LoVo (cell line): ENCODE measurements around the gene ROCK1.

Experiments used
- DNase-seq: peaks from one replicate; pipeline ENCODE4 v3.0.0-alpha.2; 2016; ENCODE audit warnings: low spot score

Gene ROCK1

DNA sequence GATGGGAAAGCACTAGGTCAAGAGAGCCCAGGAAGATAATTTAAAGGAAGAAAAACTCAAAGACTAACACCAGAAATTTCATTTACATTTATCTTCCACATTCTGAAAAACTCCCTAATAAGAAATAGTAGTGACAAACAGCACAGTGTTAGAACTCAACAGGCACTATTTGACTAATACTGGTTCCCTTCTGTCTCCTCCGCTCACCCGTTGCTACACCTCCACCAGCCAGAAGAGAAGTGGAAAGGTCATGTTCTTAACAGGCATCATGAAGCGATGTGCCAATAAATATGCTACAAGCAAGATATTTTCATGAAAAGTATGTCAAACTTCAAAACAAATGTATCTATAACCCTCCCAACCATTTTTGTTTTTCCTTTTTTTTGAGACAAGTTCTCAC lies 5.7 kb downstream of the ROCK1 start:
- no peak for DNase-seq

DNA sequence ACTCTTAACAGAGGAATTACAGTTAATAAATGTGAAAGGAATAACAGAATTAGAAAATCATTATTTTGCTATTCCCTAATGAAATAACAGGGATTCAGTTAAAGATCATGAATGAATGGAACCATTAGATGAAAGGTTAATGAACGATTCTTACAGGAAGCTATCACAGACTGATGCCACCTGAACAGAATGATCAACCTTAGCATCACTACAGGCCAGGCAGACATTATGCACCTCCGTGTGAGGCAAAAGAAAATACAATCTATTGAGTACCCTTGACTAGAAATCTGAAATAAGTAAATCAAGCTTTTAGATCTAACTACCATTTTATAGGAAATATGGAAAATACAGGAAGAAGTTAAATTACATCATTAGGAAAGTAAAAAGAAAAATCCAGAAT lies 10.4 kb downstream of the ROCK1 start:
- no peak for DNase-seq

DNA sequence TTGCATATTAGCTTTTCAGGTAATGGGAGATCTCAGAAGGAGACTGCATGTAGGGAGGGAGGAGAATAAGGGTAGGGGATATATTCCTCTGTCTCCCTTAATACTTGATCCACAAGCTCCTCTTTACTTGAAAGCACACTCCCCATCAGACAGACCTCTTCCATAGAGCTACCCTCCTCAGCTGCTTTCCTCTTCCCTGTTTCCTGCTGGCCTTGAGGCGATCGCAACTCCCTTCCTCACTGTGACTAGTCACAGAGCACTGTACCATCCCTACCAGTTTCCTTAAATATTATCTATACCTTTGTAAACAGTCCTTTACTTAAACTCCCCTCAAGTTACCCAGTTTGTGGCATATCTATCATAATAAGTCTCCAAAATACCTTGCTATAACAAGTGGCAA lies 10.9 kb downstream of the ROCK1 start:
- DNase-seq = no peak

DNA sequence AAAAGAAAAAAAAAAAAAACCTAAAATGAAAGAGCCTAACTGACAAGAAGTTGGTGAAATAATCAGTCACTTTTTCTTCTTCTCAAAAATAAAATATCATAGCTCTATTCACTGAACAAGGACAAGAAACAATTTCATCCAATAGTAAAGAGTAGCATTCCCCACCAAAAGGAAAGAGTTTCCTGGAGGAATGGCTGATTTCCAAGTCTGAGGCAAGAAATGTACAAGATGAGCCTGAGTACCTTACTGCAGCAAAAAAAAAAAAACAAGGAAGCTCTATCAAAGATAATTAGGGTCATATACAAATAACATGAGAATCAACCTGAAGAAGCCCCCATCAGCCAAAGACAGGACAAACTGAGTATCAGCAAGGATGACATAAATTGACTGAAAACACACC lies 11.5 kb downstream of the ROCK1 start:
- DNase-seq = no peak

GRCh38 chr18:21099442-21099841 lies 12.2 kb downstream of the ROCK1 start:
- no peak for DNase-seq

DNA sequence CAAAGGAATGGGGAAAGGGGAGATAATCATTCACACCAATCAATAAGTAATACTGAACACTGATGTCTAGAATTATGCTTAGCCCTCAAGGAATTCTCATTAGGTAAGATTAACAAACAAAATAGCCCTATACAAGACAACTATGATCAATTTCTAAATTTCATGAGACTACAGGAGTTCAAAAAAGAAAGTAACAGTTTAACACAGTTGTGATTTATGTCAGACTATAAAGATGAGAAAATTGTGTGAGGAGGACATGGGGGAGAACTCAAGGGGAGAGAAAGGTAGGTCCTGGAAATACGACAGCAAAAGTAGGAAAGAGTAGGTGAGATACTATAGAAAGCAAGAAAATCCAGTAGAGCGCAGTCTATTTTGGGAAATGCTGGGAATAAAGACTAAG lies 14.9 kb downstream of the ROCK1 start:
- DNase-seq = no peak

GRCh38 chr18:21093133-21093532 lies 18.5 kb downstream of the ROCK1 start:
- DNase-seq = no peak

DNA sequence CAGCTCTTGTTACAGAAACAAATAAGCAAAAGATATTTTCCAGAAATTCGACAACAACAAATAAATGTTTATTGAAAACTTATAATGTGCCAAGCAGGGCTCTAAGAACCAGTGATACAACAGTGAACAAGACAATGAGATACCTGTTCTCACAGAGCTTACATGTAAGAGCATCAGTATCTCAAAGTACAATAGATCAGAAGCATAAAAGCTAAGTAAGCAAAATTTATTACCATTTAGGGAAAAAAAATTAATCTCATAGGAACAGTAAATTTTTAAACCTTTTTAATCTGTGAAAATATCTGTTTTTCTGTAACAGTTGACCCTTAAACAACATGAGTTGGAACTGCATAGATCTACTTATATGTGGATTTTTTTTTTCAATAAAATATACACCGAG lies 20.9 kb downstream of the ROCK1 start:
- no peak for DNase-seq

- DNase-seq = no peak
Measured at GRCh38 chr18:21085579-21086166, 25.9 kb downstream of the ROCK1 start.

DNA sequence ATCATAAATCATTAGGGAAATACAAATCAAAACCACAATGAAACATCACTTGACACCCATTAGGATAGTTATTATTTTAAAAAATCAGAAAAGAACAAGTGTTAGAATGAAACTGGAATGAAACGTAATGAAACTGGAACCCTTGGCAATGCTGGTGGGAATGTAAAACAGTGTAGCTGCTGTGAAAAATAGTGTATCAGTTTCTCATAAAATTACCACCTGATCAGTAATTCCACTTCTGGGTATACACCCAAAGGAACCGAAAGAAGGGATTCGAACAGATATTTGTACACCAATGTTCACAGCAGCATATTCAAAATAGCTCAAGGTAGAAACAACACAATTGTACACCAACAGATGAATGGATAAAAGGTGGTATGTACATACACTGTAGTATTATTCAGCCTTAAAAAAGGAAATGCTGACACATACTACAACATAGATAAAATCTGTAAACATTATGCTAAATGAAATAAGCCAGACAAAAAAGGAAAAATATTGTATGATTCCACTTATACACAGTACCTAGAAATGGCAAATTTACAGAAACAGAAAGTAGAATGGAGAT lies 27.0 kb downstream of the ROCK1 start:
- no peak for DNase-seq

DNA sequence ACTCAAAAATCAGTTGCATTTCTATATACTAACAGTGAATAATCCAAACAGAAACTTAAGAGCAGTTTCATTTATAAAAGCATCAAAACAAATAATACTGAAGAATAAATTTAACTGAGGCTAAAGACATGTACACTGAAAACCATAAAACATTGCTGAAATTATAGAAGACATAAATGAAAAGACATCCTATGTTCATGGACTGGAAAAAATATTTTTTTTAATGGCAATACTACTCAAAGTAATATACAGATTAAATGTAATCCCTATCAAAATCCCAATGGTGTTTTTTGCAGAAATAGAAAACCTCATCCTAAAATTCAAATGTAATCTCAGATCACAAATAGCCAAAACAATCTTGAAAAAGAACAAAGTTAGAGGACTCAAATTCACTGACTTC lies 28.6 kb downstream of the ROCK1 start:
- no peak for DNase-seq

GRCh38 chr18:21081426-21081825 lies 30.2 kb downstream of the ROCK1 start:
- DNase-seq = no peak

DNA sequence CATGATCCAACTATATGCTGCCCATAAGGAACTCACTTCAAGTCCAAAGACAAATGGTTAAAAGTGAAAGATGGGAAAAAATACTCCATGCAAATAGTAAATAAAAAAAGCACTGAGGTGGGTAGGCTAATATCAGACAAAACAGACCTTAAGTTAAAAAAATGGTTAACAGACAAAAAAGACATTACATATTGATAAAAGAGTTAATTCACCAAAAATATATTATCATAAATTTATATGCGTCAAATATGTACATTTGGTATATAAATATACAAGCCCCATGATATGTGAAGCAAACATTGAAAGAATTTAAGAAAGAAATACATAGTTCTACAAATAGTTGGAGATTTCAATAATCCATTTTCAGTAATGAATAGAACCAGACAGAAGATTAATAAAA lies 31.0 kb downstream of the ROCK1 start:
- DNase-seq = no peak

DNA sequence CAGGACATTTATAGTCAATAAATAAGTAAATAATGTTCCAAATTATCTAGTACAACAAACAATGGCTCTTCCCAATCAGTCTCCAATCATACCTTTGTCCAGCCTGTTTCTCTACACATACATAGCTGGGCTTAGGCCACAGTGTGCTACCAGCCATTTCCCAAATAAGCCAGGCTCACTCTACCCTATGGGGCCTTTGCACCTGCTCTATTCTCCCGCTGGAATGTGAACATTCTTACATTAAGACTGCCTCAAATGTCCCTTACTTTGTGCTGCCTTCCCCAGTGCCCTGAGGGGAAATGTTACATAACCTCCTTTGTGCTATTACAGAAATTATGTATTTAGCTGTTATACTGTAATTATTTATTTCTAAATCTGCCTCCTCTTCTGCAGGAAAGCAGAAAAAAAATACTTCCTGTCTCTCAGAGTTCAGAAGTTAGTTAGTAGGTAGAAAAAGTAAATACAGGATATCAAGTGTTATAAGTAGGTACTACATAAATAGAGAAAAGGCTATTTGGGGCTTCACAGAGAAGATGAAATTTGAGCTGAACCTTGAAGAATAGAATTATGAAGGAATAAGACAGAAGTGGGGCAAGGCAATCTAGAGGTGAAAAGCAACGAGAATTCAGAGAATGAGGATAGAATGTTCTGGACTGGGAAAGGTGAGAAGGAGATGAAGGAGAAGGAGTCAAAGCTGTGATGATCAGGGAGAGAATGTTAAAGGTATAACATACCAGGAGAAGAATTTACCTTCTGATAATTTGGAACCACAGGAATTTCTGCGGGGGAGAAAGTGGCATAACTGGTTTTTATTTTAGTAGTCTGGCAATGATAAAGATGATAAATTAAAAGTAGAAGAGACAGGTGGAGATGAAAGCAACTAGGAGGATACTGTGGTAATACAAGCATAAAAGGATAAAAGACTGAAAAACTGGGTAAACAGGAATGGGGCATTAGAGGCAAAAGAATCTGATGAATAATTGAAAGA lies 37.0 kb downstream of the ROCK1 start:
- peak; percentile 32 for DNase-seq

- DNase-seq = no peak
Measured at GRCh38 chr18:21073180-21073579, 38.4 kb downstream of the ROCK1 start.

DNA sequence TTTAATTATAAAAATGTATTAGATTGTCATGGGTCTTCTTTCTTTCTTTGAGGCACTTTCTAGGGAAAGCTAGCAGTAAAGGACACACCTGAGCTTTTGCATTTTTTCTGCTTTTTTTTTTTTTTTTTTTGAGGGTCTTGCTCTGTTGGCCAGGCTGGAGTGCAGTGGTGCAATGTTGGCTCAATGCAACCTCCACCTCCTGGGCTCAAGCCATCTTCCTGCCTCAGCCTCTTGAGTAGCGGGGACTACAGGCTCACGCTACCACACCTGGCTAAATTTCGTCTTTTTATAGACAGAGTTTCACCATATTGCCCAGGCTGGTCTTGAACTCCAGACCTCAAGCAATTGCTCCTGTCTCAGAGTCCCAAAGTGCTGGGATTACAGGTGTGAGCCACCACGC lies 40.5 kb downstream of the ROCK1 start:
- no peak for DNase-seq

GRCh38 chr18:21069468-21069867 lies 42.1 kb downstream of the ROCK1 start:
- DNase-seq = no peak

DNA sequence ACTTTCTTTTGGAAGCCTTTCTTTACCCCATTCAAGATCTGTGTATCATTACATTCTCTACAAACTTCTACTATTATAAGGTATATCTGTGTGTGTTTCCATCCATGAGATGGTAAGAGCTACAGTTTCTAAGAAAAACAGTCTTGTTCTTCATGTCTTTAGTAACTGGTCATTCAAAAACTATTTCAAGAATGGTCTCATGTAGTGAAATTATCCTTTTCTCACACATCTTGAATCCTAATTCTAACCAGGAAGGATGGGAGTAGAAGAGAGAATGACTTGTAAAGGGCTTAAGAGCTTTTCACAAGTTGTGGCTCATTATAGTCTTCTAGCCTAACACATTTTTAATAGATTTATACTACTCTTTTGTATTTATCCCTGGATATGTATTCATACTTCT lies 47.3 kb downstream of the ROCK1 start:
- no peak for DNase-seq

DNA sequence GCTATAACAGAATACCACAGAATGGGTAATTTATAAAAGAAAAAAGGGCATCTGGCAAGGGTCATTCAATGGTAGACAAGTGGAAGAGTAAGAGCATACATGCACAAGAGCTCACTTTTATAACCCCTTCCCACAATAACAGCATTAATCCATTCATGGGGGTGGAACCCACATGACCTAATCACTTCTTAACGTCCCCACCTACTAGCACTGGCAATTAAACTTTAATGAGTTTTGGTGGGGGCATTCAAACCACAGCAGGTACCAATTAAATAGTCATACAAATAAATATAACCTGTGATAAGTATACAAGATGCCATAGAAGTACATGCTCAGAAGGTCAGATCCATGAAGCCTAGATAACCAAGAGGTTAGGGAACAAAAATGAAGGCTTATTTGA lies 48.6 kb downstream of the ROCK1 start:
- DNase-seq = no peak

DNA sequence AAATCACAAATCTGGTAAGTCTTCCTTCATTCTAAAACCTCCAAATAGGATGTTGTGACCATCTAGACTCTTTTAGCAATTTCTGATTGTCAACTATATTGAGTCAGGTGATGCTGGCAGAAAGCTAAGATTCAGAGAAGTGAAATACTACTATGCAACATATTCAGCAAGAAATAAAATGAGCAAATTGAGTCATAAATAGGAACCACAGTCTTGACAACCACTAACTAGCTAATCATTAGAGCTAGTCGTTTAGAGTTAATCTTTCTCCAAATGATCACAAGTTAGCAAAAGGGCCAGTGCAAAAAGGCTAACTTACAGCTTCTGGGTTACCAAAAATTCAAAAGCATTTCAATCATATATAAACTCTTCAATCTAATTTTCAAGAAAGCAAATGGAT lies 54.5 kb downstream of the ROCK1 start:
- DNase-seq = no peak

- no peak for DNase-seq
Measured at GRCh38 chr18:21056545-21056944, 55.1 kb downstream of the ROCK1 start.

- no peak for DNase-seq
Measured at GRCh38 chr18:21054252-21054821, 57.3 kb downstream of the ROCK1 start.

DNA sequence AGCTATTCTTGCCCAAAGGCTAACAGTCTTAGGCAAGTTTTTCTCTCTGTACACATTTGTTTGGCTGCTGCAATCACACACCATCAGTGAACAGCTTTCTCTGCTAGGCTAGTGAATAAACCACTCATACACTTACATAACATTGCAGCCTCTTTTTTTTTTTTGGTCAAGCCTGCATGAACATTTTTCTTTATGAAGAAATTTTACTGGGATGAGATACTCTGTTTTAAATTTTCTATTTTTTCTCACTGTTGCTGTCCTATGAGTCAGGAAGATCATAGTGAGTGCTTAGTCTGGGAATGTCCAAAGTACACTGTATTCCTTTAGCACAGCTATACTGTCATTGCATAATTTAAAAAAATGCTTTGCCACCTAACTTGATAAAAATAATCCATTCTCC lies 58.5 kb downstream of the ROCK1 start:
- DNase-seq = no peak
